Measurements from ENCODE around the gene PANK1. TPM values are rescaled to one million over a fixed set of nuclear protein-coding genes. Genes with fewer than 3 reads are reported as not detected.

PANK1 gene
- total RNA-seq, 2 experiments from 2014 or later, result 3.2 to 4.0 TPM

DNA sequence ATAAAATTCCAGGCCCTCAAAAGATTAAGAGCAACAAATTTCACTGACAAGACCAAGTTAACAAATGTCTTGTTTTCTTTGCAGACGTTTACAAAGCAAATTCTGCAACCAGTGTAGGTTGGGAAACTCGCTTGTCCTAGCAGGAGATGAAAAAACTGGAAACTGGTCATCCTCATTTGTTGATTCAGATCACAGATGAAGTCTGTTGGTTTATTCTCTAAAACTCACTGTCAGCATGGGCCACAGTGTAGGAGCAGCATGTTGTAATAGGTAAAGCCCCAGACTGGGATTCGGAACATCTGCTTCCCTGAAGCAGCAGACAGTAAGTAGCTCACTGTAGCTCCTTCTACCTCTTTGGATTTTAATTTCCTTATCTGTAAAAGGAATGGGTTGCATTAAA, 31.5 kb downstream of the PANK1 start:
- Mint-ChIP-seq H3K4me3 (no peak overlapping the region), H3K27me3 (no peaks in the 10 kb centered on the region), H3K27ac (no peak overlapping the region), H3K9me3 (ENCODE audit: low read depth) (peaks cover under 1% of the 10 kb centered on the region), H3K4me1 (peaks cover 31% of the 10 kb centered on the region), H3K36me3 (ENCODE audit: low read depth) (peaks cover 2% of the 10 kb centered on the region)
- intact Hi-C loops (cut with DNase I, micrococcal nuclease), result no loop called here
- CTCF ChIA-PET, result no interaction called here
- no peak for ATAC-seq
- no peak for DNase-seq
- POLR2A ChIA-PET, result no interaction called here

DNA sequence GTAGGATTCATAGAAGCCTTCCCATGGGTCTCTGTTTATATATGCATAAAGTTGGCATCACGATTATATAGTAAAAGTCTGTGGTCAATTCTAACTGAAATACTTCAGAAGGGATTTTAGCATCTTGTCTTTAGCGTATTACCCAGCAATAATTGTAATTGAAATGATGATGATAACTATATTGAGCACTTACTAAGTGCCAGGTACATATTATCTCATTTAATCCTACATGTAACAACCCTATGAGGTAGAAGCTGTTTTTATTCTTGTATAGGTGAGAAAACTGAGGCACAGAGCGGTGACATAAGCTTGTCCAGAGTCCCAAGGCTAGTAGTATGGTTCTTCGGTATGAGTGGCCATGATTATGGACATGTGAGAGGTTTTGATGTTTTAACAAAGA, 33.8 kb downstream of the PANK1 start:
- Mint-ChIP-seq H3K9me3 (ENCODE audit: low read depth) (no peaks in the 10 kb centered on the region), H3K27ac (no peak overlapping the region), H3K36me3 (ENCODE audit: low read depth) (peaks cover 2% of the 10 kb centered on the region), H3K4me1 (peaks cover 31% of the 10 kb centered on the region), H3K4me3 (no peak overlapping the region), H3K27me3 (no peaks in the 10 kb centered on the region)
- CTCF ChIA-PET, result no interaction called here
- intact Hi-C loops (cut with DNase I, micrococcal nuclease), result no loop called here
- POLR2A ChIA-PET, result no interaction called here
- ATAC-seq (no peak), DNase-seq (no peak)

DNA sequence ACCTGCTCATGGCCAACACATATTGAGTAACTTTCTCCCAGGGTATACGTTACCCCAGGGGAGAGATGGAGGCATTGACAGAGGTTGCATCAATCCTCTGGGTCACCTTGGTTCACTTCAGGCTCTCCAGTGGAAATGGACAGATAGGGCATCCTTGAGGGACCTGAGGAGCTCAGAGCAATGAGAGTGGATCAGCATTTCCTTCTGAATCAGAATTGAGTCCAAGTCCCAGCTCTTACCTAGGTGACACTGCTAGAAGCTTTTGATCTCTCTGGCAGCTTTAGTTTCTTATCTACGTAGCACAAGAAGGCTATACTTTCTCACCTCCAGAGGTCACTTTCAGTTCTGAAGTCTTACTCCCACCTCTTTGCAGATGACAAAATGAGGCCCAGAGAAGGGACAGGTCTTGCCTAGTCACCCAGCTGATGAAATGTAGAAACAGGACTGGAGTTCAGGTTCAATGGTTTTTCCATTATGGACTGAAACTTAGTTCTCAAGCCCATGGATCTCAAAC, 35.2 kb downstream of the PANK1 start:
- DNase-seq (peak; percentile 16), ATAC-seq (peak; percentile 95)
- Mint-ChIP-seq H3K9me3 (ENCODE audit: low read depth) (no peaks in the 10 kb centered on the region), H3K27me3 (no peaks in the 10 kb centered on the region), H3K4me3 (no peak overlapping the region), H3K36me3 (ENCODE audit: low read depth) (peaks cover 2% of the 10 kb centered on the region), H3K27ac (peak overlapping the region; percentile 20), H3K4me1 (peaks cover 19% of the 10 kb centered on the region)
- CTCF ChIA-PET, result interaction anchor here (0.6 to 1.3 kb wide), 2 partner anchors 15 to 34 kb away, joined by 3 read pairs; no protein-coding TSS in a partner anchor
- intact Hi-C loops (cut with DNase I, micrococcal nuclease), result no loop called here
- POLR2A ChIA-PET, result interaction anchor here (1.4 kb wide), 1 partner anchor 91 kb away, joined by 5 read pairs; the partner anchor contains the start of gene KIF20B

DNA sequence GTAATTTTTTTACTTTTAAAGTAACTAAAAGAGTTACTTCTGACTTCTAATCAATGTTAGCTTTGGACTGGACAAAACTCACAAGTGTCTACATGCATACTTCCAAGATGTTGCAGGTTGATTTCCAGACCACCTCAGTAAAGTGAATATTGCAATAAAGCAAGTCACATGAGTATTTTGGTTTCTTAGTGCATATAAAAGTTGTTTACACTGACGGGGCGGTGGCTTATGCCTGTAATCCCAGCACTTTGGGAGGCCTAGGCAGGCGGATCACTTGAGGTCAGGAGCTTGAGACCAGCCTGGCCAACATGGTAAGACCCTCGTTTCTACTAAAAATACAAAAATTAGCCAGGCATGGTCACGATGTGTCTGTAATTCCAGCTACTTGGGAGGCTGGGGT, 40.8 kb downstream of the PANK1 start:
- no peaks in the 10 kb centered on the region for H3K27me3 Mint-ChIP-seq
- no peaks in the 10 kb centered on the region for H3K36me3 Mint-ChIP-seq (ENCODE audit: low read depth)
- DNase-seq (no peak), ATAC-seq (no peak)
- no peak overlapping the region for H3K4me3 Mint-ChIP-seq
- CTCF ChIA-PET, result no interaction called here
- H3K9me3 Mint-ChIP-seq (ENCODE audit: low read depth), result no peaks in the 10 kb centered on the region
- intact Hi-C loops (cut with DNase I, micrococcal nuclease), result no loop called here
- no peaks in the 10 kb centered on the region for H3K4me1 Mint-ChIP-seq
- POLR2A ChIA-PET, result no interaction called here
- H3K27ac Mint-ChIP-seq, result no peak overlapping the region

DNA sequence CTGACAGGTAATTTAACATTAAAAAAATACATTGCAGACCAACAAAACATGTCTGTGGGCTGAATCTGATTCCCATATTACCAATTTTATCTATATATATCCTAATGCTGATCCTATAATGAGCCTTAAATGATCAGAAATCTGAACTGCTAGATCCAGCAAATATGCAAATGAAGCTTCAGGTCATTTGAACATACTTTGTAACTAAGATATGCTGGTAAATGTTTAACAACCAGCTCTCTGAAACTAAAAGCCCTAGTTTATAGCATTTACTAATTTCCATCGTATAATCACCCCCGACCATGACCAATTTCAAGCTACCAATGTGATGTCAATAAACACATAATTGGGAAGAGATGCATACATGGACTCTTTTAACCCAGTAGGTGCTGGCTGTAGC, 42.1 kb downstream of the PANK1 start:
- intact Hi-C loops (cut with DNase I, micrococcal nuclease), result no loop called here
- DNase-seq (no peak), ATAC-seq (no peak)
- H3K27ac Mint-ChIP-seq, result no peak overlapping the region
- no peaks in the 10 kb centered on the region for H3K36me3 Mint-ChIP-seq (ENCODE audit: low read depth)
- no peaks in the 10 kb centered on the region for H3K4me1 Mint-ChIP-seq
- H3K27me3 Mint-ChIP-seq, result no peaks in the 10 kb centered on the region
- ChIA-PET CTCF (interaction anchor here (0.6 kb wide), 1 partner anchor 184 kb away, joined by 3 read pairs; no protein-coding TSS in a partner anchor), POLR2A (no interaction called here)
- no peak overlapping the region for H3K4me3 Mint-ChIP-seq
- H3K9me3 Mint-ChIP-seq (ENCODE audit: low read depth), result no peaks in the 10 kb centered on the region

DNA sequence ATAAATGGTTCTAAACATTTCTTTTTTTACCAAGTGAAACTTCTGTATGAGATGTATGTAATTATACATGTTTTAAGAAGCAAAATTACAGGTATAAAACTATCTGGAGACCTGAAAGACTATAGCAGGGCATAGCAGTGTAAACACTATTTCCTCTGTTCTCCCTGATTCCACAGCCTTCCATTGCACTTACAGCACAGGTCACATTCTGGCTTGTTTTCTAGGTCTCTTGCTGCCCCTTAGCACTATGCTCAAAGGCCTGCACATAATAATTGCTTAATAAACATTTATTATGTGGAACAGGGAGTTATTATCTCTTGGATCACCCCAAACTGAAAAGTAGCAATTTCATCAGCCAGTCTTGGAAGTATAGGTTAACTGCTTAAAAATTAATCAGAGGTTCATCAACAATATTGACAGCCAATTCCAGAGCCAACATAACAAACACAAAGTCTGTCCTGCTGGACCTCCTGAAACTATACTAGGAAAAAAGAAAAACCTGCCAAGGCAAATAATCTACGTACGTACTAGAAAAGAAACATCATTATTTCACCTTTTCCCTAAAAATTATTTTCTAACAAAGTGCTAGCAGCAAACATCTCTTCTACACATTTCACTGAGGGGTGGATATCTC, 43.2 kb downstream of the PANK1 start:
- POLR2A ChIA-PET, result no interaction called here

DNA sequence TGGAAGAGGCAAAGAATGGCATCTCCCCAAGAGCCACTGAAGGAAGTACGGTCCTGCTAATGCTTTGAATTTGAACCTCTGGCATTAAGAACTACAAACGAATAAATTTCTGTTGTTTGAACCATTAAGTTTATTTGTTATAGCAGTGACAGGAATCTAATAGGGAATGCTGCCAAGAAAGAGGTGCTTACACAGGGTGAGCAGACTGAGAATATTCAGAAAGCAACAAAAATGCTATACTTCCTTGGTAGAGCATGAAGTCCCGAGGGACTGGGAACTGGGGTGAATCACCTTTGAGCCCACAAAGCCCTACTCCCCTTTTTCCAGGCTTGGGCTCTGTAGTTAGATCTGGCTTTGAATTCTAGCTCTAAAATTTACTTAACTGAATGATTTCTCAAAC, 45.0 kb downstream of the PANK1 start:
- Mint-ChIP-seq H3K9me3 (ENCODE audit: low read depth) (no peaks in the 10 kb centered on the region), H3K4me1 (no peaks in the 10 kb centered on the region), H3K4me3 (no peak overlapping the region), H3K27ac (no peak overlapping the region), H3K36me3 (ENCODE audit: low read depth) (no peaks in the 10 kb centered on the region), H3K27me3 (no peaks in the 10 kb centered on the region)
- intact Hi-C loops (cut with DNase I, micrococcal nuclease), result no loop called here
- ChIA-PET CTCF (no interaction called here), POLR2A (no interaction called here)
- ATAC-seq (no peak), DNase-seq (no peak)

More for the DNA sequence above, 43.2 kb downstream of the PANK1 start:
- Mint-ChIP-seq H3K9me3 (ENCODE audit: low read depth) (no peaks in the 10 kb centered on the region), H3K27me3 (no peaks in the 10 kb centered on the region), H3K4me1 (no peaks in the 10 kb centered on the region), H3K27ac (no peak overlapping the region), H3K4me3 (no peak overlapping the region), H3K36me3 (ENCODE audit: low read depth) (no peaks in the 10 kb centered on the region)
- DNase-seq (no peak), ATAC-seq (no peak)
- intact Hi-C loops (cut with DNase I, micrococcal nuclease), result no loop called here
- CTCF ChIA-PET, result no interaction called here

DNA sequence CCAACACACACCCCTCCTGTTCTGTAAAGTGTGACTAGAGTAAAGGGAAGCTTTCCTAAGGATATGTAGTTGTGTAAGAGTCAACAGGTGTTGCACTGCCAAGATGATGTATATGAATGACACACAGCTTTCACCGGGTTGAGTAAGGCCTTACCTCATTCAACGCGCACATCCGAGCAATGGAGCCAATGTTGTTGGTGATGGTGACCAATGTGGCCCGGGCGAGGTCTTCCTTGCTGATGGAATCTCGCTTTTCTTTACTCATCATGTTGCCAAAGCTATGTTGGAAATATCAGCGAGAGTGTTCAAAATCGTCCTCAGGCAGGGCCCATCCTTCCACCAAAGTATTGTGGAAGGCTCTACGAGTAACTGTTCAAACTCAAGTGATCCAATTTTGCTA, 52.0 kb downstream of the PANK1 start:
- no peak for DNase-seq
- Mint-ChIP-seq H3K27ac (no peak overlapping the region), H3K27me3 (no peaks in the 10 kb centered on the region), H3K4me3 (no peak overlapping the region), H3K9me3 (ENCODE audit: low read depth) (no peaks in the 10 kb centered on the region), H3K4me1 (no peaks in the 10 kb centered on the region), H3K36me3 (ENCODE audit: low read depth) (no peaks in the 10 kb centered on the region)
- ChIA-PET CTCF (interaction anchor here (1.3 kb wide), 1 partner anchor 10 kb away, joined by 3 read pairs; no protein-coding TSS in a partner anchor), POLR2A (interaction anchor here (0.6 kb wide), 1 partner anchor 23 kb away, joined by 4 read pairs; no protein-coding TSS in a partner anchor)
- intact Hi-C loops (cut with DNase I, micrococcal nuclease), result no loop called here
- no peak for ATAC-seq

DNA sequence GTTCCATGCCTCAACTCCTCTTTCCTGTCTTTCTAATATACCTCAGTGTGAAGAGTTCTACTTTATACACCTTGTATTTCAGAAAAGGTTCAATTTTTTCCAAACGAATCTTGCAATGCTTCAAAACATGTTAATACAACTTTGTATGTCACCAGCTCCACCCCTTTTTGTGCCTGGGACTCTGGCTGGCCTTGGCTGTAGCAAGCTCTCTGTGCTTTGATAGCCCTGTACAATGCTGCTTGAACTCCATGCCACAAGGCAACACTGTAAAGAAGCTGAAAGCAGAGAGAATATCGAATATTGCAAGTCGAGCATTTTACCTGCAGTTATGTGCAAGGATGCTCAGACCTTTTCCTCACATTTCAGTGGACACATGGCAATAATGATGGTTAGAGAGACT, 52.5 kb downstream of the PANK1 start:
- Mint-ChIP-seq H3K9me3 (ENCODE audit: low read depth) (no peaks in the 10 kb centered on the region), H3K27me3 (no peaks in the 10 kb centered on the region), H3K36me3 (ENCODE audit: low read depth) (no peaks in the 10 kb centered on the region), H3K27ac (no peak overlapping the region), H3K4me3 (no peak overlapping the region), H3K4me1 (no peaks in the 10 kb centered on the region)
- POLR2A ChIA-PET, result no interaction called here
- no peak for ATAC-seq
- CTCF ChIA-PET, result interaction anchor here (1.3 kb wide), 1 partner anchor 10 kb away, joined by 3 read pairs; no protein-coding TSS in a partner anchor
- no peak for DNase-seq
- intact Hi-C loops (cut with DNase I, micrococcal nuclease), result no loop called here

DNA sequence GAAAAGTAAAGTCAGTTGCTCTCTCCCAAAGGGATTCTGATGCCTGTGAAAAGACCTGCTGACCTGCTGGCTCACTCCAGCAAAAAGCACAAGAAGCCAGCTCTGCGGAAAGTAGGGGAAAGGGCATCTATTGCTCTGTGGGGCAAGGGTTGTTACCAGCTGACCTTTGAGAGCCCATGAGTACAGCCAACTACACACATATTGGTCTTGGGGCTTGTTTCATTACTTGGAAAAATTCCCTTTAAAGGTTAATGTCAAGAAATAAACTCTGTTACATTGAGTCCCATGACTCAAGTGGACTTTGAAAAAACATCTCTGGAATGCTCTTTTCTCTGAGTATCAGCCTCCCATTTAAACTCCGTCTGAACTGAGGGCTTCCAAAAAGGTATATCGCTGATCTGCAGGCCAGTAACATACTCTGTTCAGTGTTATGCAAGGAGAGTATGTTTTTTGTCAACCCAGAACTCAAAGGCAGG, 53.2 kb downstream of the PANK1 start:
- intact Hi-C loops (cut with DNase I, micrococcal nuclease), result no loop called here
- H3K9me3 Mint-ChIP-seq (ENCODE audit: low read depth), result no peaks in the 10 kb centered on the region
- POLR2A ChIA-PET, result no interaction called here
- no peaks in the 10 kb centered on the region for H3K36me3 Mint-ChIP-seq (ENCODE audit: low read depth)
- H3K27me3 Mint-ChIP-seq, result no peaks in the 10 kb centered on the region
- no peaks in the 10 kb centered on the region for H3K4me1 Mint-ChIP-seq
- CTCF ChIA-PET, result interaction anchor here (1.3 kb wide), 1 partner anchor 9 kb away, joined by 3 read pairs; no protein-coding TSS in a partner anchor
- H3K4me3 Mint-ChIP-seq, result no peak overlapping the region
- H3K27ac Mint-ChIP-seq, result no peak overlapping the region
- no peak for ATAC-seq
- no peak for DNase-seq

DNA sequence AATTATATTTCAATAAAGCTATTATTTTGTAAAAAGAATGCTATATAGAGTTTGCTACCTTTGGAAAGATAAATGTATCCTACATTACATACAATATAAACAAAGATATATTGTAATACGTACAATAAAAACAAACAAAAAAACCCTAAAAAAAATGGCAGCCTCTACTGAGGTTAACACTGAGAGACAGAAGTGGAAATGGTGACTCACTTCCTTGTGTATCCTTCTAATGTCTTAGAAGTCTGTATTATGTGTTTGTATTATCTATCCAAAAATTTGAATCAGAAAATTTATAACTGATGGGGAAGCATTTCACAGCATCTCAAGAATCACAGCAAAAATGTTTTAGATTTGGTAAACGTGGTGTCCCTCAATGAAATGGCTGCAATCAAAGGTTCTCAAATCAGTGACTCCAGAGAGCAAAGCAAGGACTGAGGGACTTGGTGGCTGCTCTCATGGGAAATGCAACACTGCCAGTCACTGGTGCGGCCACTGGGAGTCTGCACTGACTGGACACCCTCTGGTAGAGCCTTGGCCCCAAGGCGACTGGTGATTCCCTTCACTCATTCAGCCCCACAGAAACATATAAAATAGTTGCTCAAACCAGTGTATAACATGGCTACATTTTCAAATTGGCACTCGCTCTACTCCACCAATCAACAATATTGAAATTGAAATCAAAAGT, 53.8 kb downstream of the PANK1 start:
- POLR2A ChIA-PET, result no interaction called here
- H3K4me1 Mint-ChIP-seq, result no peaks in the 10 kb centered on the region
- H3K27me3 Mint-ChIP-seq, result no peaks in the 10 kb centered on the region
- intact Hi-C loops (cut with DNase I, micrococcal nuclease), result no loop called here
- H3K36me3 Mint-ChIP-seq (ENCODE audit: low read depth), result no peaks in the 10 kb centered on the region
- no peak overlapping the region for H3K27ac Mint-ChIP-seq
- no peaks in the 10 kb centered on the region for H3K9me3 Mint-ChIP-seq (ENCODE audit: low read depth)
- H3K4me3 Mint-ChIP-seq, result no peak overlapping the region
- CTCF ChIA-PET, result no interaction called here
- DNase-seq (no peak), ATAC-seq (peak; percentile 47)

DNA sequence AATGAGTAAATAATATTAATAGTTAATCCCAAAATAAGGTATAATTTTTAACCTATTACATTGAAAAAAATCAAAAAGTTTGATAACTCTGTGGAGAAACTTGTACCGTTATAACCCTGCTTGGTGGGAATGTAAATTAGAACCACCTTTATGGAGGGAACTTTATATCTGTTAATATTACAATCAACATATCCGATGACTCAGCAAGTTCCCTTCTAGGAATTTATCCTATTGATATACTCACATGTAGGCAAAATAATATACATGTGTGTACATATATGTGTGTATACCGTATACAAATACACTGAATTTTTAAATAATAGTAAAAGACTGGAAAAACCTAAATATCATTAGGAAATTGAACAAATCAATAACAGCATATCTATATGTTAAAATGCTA, 54.7 kb downstream of the PANK1 start:
- ChIA-PET POLR2A (no interaction called here), CTCF (no interaction called here)
- intact Hi-C loops (cut with DNase I, micrococcal nuclease), result no loop called here
- ATAC-seq (no peak), DNase-seq (no peak)
- no peaks in the 10 kb centered on the region for H3K9me3 Mint-ChIP-seq (ENCODE audit: low read depth)
- no peaks in the 10 kb centered on the region for H3K27me3 Mint-ChIP-seq
- H3K36me3 Mint-ChIP-seq (ENCODE audit: low read depth), result no peaks in the 10 kb centered on the region
- H3K4me3 Mint-ChIP-seq, result no peak overlapping the region
- no peak overlapping the region for H3K27ac Mint-ChIP-seq
- H3K4me1 Mint-ChIP-seq, result no peaks in the 10 kb centered on the region
